Neural progenitor cell (in vitro differentiated cells): ENCODE measurements around the gene ZBTB12.

Experiments
- CTCF ChIP-seq: fragments of 200-600 bp; sonication (generic); IDR thresholded peaks from 2 replicates; pipeline ENCODE4 v1.5.1; 2017; ENCODE audit warnings: antibody characterized with exemption, mild to moderate bottlenecking
- EZH2phosphoT487 ChIP-seq: fragments of 200-600 bp; sonication (generic); IDR thresholded peaks from 2 replicates; pipeline ENCODE4 v1.6.1; 2017; ENCODE audit warnings: antibody characterized with exemption

GRCh38 chr6:31880616-31881015 lies 21.3 kb downstream of the ZBTB12 start:
- TF ChIP-seq CTCF: no peak
- no peak for TF ChIP-seq EZH2phosphoT487
